ENCODE measurements around the gene CAPS.

The CAPS gene

DNA sequence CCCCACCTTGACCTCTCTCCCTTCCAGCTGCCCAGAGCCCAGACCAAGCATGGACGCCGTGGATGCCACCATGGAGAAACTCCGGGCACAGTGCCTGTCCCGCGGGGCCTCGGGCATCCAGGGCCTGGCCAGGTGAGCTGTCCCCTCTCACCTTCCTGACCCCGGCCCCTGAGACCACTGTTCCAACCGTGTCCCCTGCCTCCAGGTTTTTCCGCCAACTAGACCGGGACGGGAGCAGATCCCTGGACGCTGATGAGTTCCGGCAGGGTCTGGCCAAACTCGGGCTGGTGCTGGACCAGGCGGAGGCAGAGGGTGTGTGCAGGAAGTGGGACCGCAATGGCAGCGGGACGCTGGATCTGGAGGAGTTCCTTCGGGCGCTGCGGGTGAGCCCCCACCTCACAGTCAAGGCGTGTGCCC is 312 bp downstream of the CAPS start:
- no peak for DNase-seq

DNA sequence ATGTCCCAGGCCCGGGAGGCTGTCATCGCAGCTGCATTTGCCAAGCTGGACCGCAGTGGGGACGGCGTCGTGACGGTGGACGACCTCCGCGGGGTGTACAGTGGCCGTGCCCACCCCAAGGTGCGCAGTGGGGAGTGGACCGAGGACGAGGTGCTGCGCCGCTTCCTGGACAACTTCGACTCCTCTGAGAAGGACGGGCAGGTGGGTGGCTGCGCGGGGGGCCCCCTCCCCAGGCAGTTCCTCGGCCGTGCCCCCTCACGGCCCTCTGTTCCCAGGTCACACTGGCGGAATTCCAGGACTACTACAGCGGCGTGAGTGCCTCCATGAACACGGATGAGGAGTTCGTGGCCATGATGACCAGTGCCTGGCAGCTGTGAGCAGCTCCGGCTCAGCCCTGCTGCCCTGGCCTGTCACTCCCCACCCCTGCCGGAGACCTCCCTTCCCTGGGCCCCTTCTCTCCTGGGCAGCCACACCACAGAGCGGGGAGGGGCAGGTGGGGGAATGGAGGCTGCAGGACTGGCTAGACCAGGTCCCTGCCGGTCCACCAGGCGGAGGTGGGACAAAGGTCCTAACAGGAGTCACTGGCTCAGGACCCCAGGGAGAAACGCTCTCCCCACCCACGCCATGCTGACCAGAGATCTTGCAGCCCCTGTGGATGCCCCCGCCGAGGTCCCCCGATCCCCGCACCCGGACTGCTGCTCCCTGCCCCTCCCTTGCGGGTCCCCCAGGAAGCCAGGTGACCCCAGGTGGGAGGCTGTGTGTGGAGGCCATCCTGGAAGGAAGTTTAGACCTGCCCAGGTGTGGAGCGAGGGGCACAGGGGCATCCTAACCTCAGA is 1.1 kb downstream of the CAPS start:
- DNase-seq: no peak

- DNase-seq: no peak
Observed at GRCh38 chr19:5915782-5916165, 1.7 kb downstream of the CAPS start.

- DNase-seq: no peak
Observed at GRCh38 chr19:5916181-5916708, 2.2 kb downstream of the CAPS start.

GRCh38 chr19:5917431-5918107 is 3.5 kb downstream of the CAPS start:
- no peak for DNase-seq

GRCh38 chr19:5918463-5919079 is 4.5 kb downstream of the CAPS start:
- no peak for DNase-seq

- no peak for DNase-seq
Observed at GRCh38 chr19:5921516-5922160, 7.6 kb downstream of the CAPS start.

DNA sequence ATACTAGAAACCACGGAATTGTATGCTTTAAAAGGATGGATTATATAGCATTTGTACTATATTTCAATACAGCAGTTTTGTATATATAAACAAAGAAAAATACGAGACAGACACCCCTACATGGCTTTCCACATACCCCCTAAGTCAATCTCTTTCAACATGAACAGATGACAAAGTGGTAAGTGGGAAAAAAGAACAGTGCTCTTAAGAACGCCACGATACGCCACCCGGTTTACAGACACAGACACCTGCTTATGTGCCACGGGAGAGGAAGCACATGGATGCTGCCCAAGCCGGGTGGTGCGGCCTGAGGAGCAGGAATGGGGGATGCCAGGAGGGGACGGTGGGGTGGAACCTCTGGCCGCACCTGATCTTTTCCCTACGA is 8.1 kb downstream of the CAPS start:
- DNase-seq: no peak

GRCh38 chr19:5923356-5923755 is 9.3 kb downstream of the CAPS start:
- no peak for DNase-seq

GRCh38 chr19:5925830-5926427 is 11.9 kb downstream of the CAPS start:
- no peak for DNase-seq

DNA sequence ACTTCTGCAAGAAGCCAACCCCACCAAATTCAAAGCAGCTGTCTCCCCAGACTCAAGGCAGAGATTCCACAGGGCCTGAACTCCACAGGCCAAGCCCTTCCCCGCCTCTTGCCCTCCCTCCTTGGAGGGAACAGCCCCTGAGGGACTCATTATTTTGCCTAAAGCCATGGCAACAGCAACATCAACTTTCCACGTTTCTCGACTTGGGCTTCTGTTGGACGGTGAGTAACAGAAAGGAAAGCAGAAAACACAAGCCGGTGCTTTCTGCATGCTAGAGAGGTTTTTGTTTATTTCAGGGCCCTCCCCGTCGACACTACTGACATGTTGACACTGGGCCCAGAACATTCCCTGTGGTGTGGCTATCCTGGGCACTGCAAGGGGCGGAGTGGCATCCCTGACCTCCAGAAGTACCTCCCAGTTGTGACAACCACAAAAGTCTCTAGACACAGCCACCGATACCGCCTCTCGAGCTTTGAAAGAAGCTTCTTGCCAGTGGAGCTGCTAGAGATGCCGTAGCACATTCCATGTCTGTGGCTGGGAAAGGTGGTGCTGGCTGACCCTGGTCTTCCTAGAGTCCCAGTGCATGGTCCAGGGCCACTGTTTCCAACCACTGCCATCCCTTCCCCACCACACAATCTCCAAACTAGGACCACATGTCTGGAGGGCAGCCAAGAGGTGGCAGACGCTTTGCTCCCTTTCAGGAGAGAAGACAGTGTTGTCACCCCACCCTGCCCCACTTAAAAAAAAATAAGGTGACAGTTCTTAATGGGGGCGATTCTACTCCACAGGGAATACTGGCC is 12.8 kb downstream of the CAPS start:
- DNase-seq: no peak

GRCh38 chr19:5927441-5927821 is 13.4 kb downstream of the CAPS start:
- no peak for DNase-seq

GRCh38 chr19:5929179-5929578 is 15.1 kb downstream of the CAPS start:
- DNase-seq: no peak

DNA sequence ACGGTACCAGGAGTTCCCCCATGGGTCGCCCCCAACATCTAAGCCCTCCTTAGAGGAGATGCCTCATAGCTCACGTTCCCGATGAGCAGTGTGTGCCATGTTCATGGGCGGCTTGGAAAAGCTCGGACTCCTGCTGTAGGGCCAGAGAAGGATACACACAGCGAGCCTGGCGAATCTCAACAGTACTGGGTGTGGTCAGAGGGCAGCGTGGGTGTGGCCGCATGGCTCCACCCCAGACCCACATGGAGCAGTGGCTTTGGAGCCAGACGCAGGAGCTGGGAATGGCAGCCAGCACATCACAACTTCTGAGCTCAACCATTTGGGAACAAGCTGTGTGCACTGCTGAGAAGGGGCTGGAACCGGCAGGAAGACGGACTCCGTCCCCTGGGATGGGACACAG is 15.6 kb downstream of the CAPS start:
- no peak for DNase-seq

DNA sequence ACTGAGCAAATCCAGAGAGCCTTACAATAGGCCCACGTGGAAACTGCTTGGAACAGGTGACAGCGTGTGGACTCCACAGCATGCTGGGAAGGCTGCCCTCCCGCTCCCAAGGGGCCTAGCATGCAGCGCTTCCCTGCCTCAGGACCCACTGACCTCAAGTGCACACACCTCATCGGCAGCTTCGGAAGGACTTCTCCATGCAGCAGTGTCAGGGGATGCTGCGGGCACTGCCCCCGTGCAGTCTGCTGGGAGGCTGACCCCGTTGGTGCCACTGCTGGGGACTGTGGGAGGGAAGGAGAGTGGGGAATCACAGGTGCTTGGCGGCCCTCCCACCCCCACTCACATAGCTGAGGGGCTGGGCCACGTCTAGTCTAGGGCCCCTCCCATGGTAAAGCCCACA is 17.2 kb downstream of the CAPS start:
- no peak for DNase-seq

GRCh38 chr19:5932146-5932545 is 18.1 kb downstream of the CAPS start:
- DNase-seq: no peak

DNA sequence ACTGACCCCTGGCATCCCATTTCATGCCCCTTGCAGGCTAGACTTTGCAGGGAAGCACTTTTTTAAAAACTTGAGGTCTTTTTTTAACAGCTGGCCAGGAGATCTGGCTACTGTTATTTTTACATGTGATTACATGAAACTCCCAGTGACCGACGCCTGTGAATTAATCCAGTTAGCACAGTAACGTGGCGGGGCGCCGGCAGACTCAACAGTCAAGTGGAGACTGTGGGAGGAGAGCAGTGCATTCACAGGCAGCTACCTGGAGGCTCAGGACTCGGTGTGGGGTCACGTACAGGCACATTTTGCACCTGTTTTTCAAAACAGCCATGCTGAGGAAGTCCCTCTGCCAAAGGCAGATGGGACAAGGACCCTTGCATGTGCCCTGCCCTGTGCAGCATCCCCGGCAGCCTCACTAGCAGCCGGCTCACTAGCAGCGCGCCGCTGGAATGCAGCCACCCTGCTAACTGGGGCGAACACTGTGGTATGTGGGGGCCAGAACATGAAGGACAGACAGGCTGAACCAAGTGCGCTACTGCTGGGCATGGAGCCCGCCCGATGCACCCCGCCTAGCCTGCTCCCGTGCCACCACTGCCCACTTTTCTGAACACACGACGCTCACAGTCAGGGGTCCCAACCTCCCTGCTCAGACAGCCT is 18.7 kb downstream of the CAPS start:
- DNase-seq: no peak

DNA sequence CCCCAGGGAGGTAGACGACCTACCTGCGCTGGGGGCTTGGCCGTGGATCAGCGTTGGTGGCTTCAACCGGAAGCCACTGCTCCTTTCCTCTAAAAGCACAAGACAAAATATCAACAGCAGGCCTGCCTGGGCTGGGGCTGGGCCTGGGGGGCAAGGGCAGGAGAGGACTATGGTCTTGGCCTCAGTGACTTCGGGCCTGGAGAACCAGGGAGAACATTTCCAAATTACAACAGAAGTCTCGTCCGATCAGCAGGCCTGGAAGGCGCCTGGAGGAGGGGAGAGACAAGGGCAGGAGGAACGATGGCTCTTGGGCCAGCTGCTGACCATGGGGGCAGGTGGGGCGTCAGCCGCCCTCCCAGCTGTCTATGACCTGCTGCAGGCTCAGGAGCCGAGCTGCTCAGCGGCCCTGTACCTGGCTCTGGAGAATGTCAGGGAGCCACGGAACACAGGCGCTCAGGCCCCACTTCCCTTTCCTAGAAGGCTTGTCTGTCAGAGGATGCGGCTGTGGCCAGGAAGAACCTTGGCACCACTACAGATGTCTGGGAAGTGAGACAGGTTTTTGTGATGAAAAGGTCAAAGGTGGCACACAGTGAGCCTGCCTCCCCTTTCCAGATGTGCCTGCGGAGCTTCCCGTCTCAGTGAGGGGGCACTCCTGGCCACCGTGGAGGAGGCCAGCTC is 19.5 kb downstream of the CAPS start:
- no peak for DNase-seq

GRCh38 chr19:5934069-5934401 is 20.0 kb downstream of the CAPS start:
- DNase-seq: no peak

DNA sequence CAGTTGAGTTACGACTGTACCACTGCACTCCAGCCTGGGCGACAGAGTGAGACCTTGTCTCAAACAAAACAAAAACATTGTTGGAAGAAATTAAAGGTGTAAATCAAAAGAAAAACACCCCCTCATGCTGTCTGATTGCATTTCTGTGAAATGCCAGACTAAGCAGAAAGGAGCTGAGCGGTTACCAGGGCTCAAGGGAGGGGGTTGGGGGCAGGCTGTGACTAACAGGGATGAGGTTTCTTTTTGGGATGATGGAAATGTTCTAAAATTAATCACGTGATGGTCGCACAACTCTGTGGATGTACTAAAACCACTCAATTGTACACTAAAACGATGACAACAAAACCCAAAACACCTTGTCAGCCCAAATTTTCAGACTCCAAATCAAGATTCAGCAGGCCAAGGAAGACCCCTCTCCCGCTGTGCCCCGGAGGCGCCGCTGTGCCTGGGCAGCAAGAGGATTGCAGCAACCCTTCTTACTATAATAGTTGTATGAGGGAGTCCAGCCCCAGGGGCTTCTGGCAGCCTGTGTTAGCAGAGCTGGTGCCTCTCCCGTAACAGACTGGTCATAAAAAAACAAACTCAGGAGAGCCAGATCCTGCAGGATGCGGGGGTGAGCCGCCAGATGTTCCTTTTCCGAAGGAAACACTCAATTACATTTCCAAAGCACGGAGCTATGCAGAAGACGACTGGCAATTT is 20.9 kb downstream of the CAPS start:
- DNase-seq: no peak
